Large intestine (tissue), 12 donors: Measurements from ENCODE around the gene NMRAL1. TPM values are rescaled to one million over a fixed set of nuclear protein-coding genes. Genes with fewer than 3 reads are reported as not detected.

Source experiments
- DNase-seq, 2 donors: peaks; one replicate each; pipeline versions ENCODE4 v3.0.0 to v3.0.0-alpha.2; 2013
- H3K27ac ChIP-seq: one replicate; pipeline ENCODE4 v1.5.1; 2013; ENCODE audit warnings: low read length
- H3K27me3 ChIP-seq: 2 replicates; pipeline ENCODE4 v1.6.1; 2013; ENCODE audit warnings: low read length; ENCODE audit not compliant: control insufficient read depth, insufficient read depth
- H3K36me3 ChIP-seq: 2 replicates; pipeline ENCODE4 v1.6.1; 2013; ENCODE audit warnings: low read length; ENCODE audit not compliant: control insufficient read depth, insufficient read depth
- H3K4me1 ChIP-seq: one replicate; pipeline ENCODE4 v1.6.1; 2013; ENCODE audit warnings: low read length; ENCODE audit not compliant: control insufficient read depth, insufficient read depth
- H3K4me3 ChIP-seq: one replicate; pipeline ENCODE4 v1.5.1; 2013; ENCODE audit warnings: low read length
- H3K9me3 ChIP-seq: one replicate; pipeline ENCODE4 v1.6.1; 2013; ENCODE audit warnings: mild to moderate bottlenecking, low read depth, low read length, moderate library complexity; ENCODE audit not compliant: control insufficient read depth
- WGBS: methylation state at CpG from one replicate; pipeline ENCODE4 v1.1.5; 2013; ENCODE audit warnings: low lambda C conversion rate; ENCODE audit not compliant: insufficient coverage; 5-methylcytosine and 5-hydroxymethylcytosine counted together
- long read RNA-seq, 11 donors: transcript quantifications; one replicate each; lab custom pipeline, GENCODE V29; 2026
- polyA plus RNA-seq: library from polyadenylated mRNA; unstranded; fragments of 120-200 nt; gene quantifications from one replicate; pipeline ENCODE4 v1.2.1, GENCODE V29; 2013

NMRAL1 gene
- 37.7 TPM for polyA plus RNA-seq
- long read RNA-seq, donor 1, partial matches to known transcripts = 12 of 50 reads
- long read RNA-seq, donor 1, other reads (novel, unspliced or antisense) = 28 of 50 reads
- long read RNA-seq, donor 2, transcript NMRAL1-212 (6 exons, 1,240 nt) = minor isoform, 5 of 123 reads
- long read RNA-seq, donor 2, transcript NMRAL1-202 (6 exons, 1,233 nt) = major isoform, 7 of 123 reads
- long read RNA-seq, donor 2, partial matches to known transcripts = 63 of 123 reads
- long read RNA-seq, donor 2, other reads (novel, unspliced or antisense) = 46 of 123 reads
- long read RNA-seq, donor 3 = 0 reads
- long read RNA-seq, donor 4 = 0 reads
- long read RNA-seq, donor 5, partial matches to known transcripts = 0 of 9 reads
- long read RNA-seq, donor 5, other reads (novel, unspliced or antisense) = 0 of 9 reads
- long read RNA-seq, donor 6, transcript NMRAL1-201 (6 exons, 1,376 nt) = major isoform, 7 of 95 reads
- long read RNA-seq, donor 6, partial matches to known transcripts = 44 of 95 reads
- long read RNA-seq, donor 6, other reads (novel, unspliced or antisense) = 35 of 95 reads
- long read RNA-seq, donor 7, partial matches to known transcripts = 0 of 6 reads
- long read RNA-seq, donor 7, other reads (novel, unspliced or antisense) = 0 of 6 reads
- long read RNA-seq, donor 8, transcript NMRAL1-202 (6 exons, 1,233 nt) = major isoform, 7 of 22 reads
- long read RNA-seq, donor 8, partial matches to known transcripts = 9 of 22 reads
- long read RNA-seq, donor 8, other reads (novel, unspliced or antisense) = 0 of 22 reads
- long read RNA-seq, donor 9, transcript NMRAL1-202 (6 exons, 1,233 nt) = major isoform, 6 of 24 reads
- long read RNA-seq, donor 9, partial matches to known transcripts = 13 of 24 reads
- long read RNA-seq, donor 9, other reads (novel, unspliced or antisense) = 0 of 24 reads
- long read RNA-seq, donor 10, transcript NMRAL1-202 (6 exons, 1,233 nt) = major isoform, 10 of 16 reads
- long read RNA-seq, donor 10, partial matches to known transcripts = 0 of 16 reads
- long read RNA-seq, donor 10, other reads (novel, unspliced or antisense) = 0 of 16 reads
- long read RNA-seq, donor 11, partial matches to known transcripts = 0 of 9 reads
- long read RNA-seq, donor 11, other reads (novel, unspliced or antisense) = 0 of 9 reads

- peak; percentile 83 to 93 for DNase-seq
- H3K9me3 ChIP-seq = peaks cover 9% of the 10 kb centered on the region
- 60% methylated on average over 2 of the region's 60 CpGs for WGBS
- H3K36me3 ChIP-seq = no peaks in the 10 kb centered on the region
- no peaks in the 10 kb centered on the region for H3K27me3 ChIP-seq
- H3K4me3 ChIP-seq = peak within 1 kb of the TSS; percentile 72
- peaks cover 4% of the 10 kb centered on the region for H3K4me1 ChIP-seq
- no peak within 1 kb of the TSS for H3K27ac ChIP-seq
Observed at GRCh38 chr16:4474192-4474961, at the start of gene NMRAL1. Gene NMRAL1 (minus strand): TSS chr16:4474625. CDS start chr16:4474132, 493 bp downstream.

DNA sequence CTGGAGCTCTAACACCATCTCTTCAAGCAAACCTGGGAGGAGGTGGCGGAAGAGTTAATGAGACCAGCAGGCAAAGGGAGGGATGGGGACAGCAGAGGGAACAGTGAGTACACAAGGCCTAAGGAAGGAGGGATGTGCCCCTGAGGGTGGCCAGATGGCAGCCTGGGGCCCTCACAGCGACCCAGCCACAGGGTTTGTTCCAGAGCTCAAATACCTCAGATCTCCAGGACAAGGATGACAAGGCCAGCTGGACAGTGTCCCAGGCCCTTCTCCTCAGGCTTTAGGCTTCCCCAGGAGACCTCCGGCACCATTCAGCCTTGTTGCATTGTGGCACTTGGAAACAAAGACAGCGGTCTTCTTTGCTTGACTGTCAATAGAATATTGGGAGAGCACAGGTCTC, 49.3 kb upstream of the NMRAL1 start:
- Histone ChIP-seq H3K36me3 (peaks cover 20% of the 10 kb centered on the region), H3K27ac (no peak overlapping the region), H3K27me3 (no peaks in the 10 kb centered on the region), H3K4me1 (no peaks in the 10 kb centered on the region), H3K9me3 (no peaks in the 10 kb centered on the region), H3K4me3 (no peak overlapping the region)
- WGBS = no CpG with 5 or more reads among the region's 4 CpGs
- no peak for DNase-seq

GRCh38 chr16:4522051-4522581, 47.7 kb upstream of the NMRAL1 start:
- no peak for DNase-seq
- H3K27ac ChIP-seq = no peak overlapping the region
- H3K4me1 ChIP-seq = no peaks in the 10 kb centered on the region
- WGBS = no CpG with 5 or more reads among the region's 8 CpGs
- peaks cover 20% of the 10 kb centered on the region for H3K36me3 ChIP-seq
- H3K4me3 ChIP-seq = no peak overlapping the region
- H3K27me3 ChIP-seq = no peaks in the 10 kb centered on the region
- no peaks in the 10 kb centered on the region for H3K9me3 ChIP-seq

DNA sequence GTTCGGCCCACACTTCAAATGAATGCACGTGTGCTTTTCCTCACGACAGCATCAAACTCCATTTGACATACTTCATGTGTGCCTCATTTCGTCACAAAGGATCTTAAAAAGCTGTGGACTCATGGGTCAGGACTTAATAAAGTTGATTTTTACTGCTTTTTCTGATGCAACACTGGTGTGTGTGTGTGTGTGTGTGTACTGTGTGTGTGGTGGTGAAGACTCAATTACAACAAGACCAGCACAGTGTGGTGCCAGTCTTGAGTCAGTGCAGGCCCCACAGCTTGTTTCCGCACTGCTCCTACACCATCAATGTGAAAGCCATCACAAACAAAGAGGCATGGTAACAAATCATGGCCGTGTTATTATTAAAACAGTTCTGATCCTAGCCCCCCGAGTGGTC, 46.5 kb upstream of the NMRAL1 start:
- DNase-seq = no peak
- Histone ChIP-seq H3K27ac (no peak overlapping the region), H3K9me3 (no peaks in the 10 kb centered on the region), H3K4me3 (no peak overlapping the region), H3K27me3 (no peaks in the 10 kb centered on the region), H3K36me3 (peaks cover 20% of the 10 kb centered on the region), H3K4me1 (no peaks in the 10 kb centered on the region)
- no CpG with 5 or more reads among the region's 7 CpGs for WGBS

DNA sequence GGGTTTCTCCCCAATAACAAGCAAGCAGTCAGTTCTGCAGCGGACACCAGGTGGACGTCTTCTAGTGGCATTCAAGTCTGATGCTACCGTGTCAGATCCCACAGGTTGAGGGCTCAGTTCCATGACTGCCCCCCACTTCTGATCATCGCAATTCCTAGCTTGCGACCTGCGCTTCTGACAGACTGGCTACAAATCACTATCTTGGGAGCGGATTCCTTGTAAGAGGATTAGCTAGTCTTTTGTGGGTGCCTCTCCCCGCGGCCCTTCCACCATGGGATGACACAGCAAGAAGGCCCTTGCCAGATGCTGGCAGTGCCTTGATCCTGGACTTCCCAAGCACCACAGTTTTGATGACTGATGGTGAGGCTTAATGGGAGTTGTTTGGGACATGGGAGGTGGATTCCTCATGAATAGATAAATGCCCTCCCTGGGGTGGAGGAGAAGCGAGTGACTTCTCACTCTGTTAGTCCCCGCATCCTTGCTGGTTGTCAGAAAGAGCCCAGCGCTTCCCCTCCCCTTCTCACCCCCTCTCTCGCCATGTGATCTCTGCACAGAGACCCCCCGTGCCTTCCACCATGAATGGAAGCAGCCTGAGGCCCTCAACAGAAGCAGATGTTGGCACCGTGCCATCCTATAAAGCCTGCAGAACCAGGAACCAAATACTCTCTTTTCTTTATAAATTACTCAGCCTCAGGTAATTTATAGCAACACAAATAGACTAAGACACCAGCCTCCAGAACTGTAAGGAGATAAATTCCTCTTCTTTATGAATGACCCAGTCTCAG, 45.0 kb upstream of the NMRAL1 start:
- Histone ChIP-seq H3K4me1 (no peaks in the 10 kb centered on the region), H3K27me3 (no peaks in the 10 kb centered on the region), H3K9me3 (no peaks in the 10 kb centered on the region), H3K4me3 (no peak overlapping the region), H3K36me3 (peaks cover 20% of the 10 kb centered on the region), H3K27ac (no peak overlapping the region)
- no peak for DNase-seq
- no CpG with 5 or more reads among the region's 15 CpGs for WGBS

GRCh38 chr16:4517812-4518680, 43.6 kb upstream of the NMRAL1 start:
- H3K9me3 ChIP-seq = no peaks in the 10 kb centered on the region
- H3K4me1 ChIP-seq = no peaks in the 10 kb centered on the region
- WGBS = no CpG with 5 or more reads among the region's 12 CpGs
- no peaks in the 10 kb centered on the region for H3K27me3 ChIP-seq
- H3K4me3 ChIP-seq = no peak overlapping the region
- H3K27ac ChIP-seq = no peak overlapping the region
- peaks cover 26% of the 10 kb centered on the region for H3K36me3 ChIP-seq
- DNase-seq = peak in 1 of 2 donors; percentile 21

DNA sequence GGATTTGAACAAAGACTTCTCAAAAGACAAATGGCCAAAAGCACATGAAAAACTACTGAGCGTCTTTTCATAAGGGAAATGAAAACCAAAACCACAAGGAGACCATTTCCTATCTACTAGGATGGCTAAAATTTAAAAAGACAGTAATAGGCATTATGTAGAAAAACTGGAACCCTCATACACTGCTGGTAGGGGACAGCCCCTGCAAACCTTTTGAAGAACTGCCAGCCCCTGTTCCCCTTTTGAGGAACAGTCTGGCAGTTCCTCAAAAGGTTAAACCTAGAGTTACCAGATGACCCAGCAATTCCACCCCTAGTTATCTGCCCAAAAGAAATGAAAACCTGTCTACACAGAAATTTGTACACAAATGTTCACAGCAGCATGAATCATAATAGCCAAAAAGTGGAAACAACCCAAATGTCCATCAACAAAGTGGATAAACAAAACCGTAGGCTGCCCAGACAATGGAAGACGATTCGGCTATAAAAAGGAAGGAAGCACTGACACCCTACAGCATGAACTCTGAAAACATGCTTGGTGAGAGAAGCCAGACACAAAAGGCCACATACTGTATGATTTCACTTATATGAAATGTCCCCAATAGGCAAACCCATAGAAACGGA, 41.3 kb upstream of the NMRAL1 start:
- WGBS = 100% methylated on average over 1 of the region's 5 CpGs
- H3K27me3 ChIP-seq = no peaks in the 10 kb centered on the region
- H3K36me3 ChIP-seq = peaks cover 35% of the 10 kb centered on the region
- H3K4me1 ChIP-seq = no peaks in the 10 kb centered on the region
- no peak overlapping the region for H3K4me3 ChIP-seq
- no peak for DNase-seq
- H3K9me3 ChIP-seq = no peaks in the 10 kb centered on the region
- H3K27ac ChIP-seq = no peak overlapping the region

- Histone ChIP-seq H3K4me3 (no peak overlapping the region), H3K9me3 (no peaks in the 10 kb centered on the region), H3K4me1 (no peaks in the 10 kb centered on the region), H3K27me3 (no peaks in the 10 kb centered on the region), H3K36me3 (peaks cover 43% of the 10 kb centered on the region), H3K27ac (peak overlapping the region; percentile 23)
- WGBS = no CpG with 5 or more reads among the region's 7 CpGs
- DNase-seq = no peak
Observed at GRCh38 chr16:4514606-4515005, 40.2 kb upstream of the NMRAL1 start.
